ENCODE data around the gene TUBA1C.
"Not testable (repeated sequence)": the region's sequence is repeated elsewhere in the genome, so short reads cannot be mapped to it uniquely, and the experiment has no call there.

GRCh38 chr12:49269191-49269590 is 4.3 kb downstream of the TUBA1C start:
- TF ChIP-seq POLR2A (IDR thresholded peaks at IDR 0.05; ENCODE audit: low read depth, low read length); POLR2AphosphoS5 (IDR thresholded peaks at IDR 0.05; ENCODE audit: low read depth, low read length); TAF1 (IDR thresholded peaks at IDR 0.05; ENCODE audit: borderline replicate concordance, low read depth, low read length): not testable (repeated sequence)

Measured in GM12892 (cell line).